ENCODE measurements around the gene KRT37.

KRT37 gene

GRCh38 chr17:41421116-41421515 is 3.3 kb downstream of the KRT37 start:
- H3K27ac ChIP-seq, result peak overlapping the region; percentile 98
- peak; percentile 70 for DNase-seq (ENCODE audit: low spot score)
- TF ChIP-seq CTCF (conservative IDR thresholded peaks at IDR 0.05; ENCODE audit: low read depth), result no peak
- CTCF ChIA-PET, result interaction anchor here (1.0 kb wide), 1 partner anchor 457 kb away, joined by 3 read pairs; no protein-coding TSS in a partner anchor
- POLR2A ChIA-PET (ENCODE audit: low non-redundant PET), result no interaction called here

GRCh38 chr17:41420134-41420533 is 4.3 kb downstream of the KRT37 start:
- no peak for TF ChIP-seq CTCF (conservative IDR thresholded peaks at IDR 0.05; ENCODE audit: low read depth)
- peak overlapping the region; percentile 98 for H3K27ac ChIP-seq
- CTCF ChIA-PET, result no interaction called here

GRCh38 chr17:41419716-41420115 is 4.7 kb downstream of the KRT37 start:
- ChIA-PET CTCF (no interaction called here), POLR2A (ENCODE audit: low non-redundant PET) (no interaction called here)
- no peak for TF ChIP-seq CTCF (conservative IDR thresholded peaks at IDR 0.05; ENCODE audit: low read depth)
- peak; percentile 11 for DNase-seq (ENCODE audit: low spot score)
- H3K27ac ChIP-seq, result peak overlapping the region; percentile 98

More at GRCh38 chr17:41420134-41420533, 4.3 kb downstream of the KRT37 start:
- DNase-seq (ENCODE audit: low spot score), result peak; percentile 76
- POLR2A ChIA-PET (ENCODE audit: low non-redundant PET), result no interaction called here

GRCh38 chr17:41418116-41418860 is 6.1 kb downstream of the KRT37 start:
- CTCF ChIA-PET, result interaction anchor here (0.6 to 2.0 kb wide), 10 partner anchors 9 to 284 kb away, joined by 3 to 8 read pairs (median 3); no protein-coding TSS in a partner anchor
- H3K27ac ChIP-seq, result peak overlapping the region; percentile 98
- DNase-seq (ENCODE audit: low spot score), result no peak
- POLR2A ChIA-PET (ENCODE audit: low non-redundant PET), result interaction anchor here (0.7 kb wide), 1 partner anchor 130 kb away, joined by 3 read pairs; no protein-coding TSS in a partner anchor
- TF ChIP-seq CTCF (conservative IDR thresholded peaks at IDR 0.05; ENCODE audit: low read depth), result no peak

GRCh38 chr17:41417576-41418015 is 6.8 kb downstream of the KRT37 start:
- POLR2A ChIA-PET (ENCODE audit: low non-redundant PET), result interaction anchor here (0.7 kb wide), 1 partner anchor 131 kb away, joined by 3 read pairs; no protein-coding TSS in a partner anchor
- H3K27ac ChIP-seq, result no peak overlapping the region

GRCh38 chr17:41417127-41417526 is 7.3 kb downstream of the KRT37 start:
- no peak overlapping the region for H3K27ac ChIP-seq
- no peak for DNase-seq (ENCODE audit: low spot score)
- TF ChIP-seq CTCF (conservative IDR thresholded peaks at IDR 0.05; ENCODE audit: low read depth), result no peak
- ChIA-PET CTCF (interaction anchor here (0.7 to 2.0 kb wide), 10 partner anchors 9 to 392 kb away, joined by 3 to 8 read pairs (median 3); no protein-coding TSS in a partner anchor), POLR2A (ENCODE audit: low non-redundant PET) (no interaction called here)

More at GRCh38 chr17:41417576-41418015, 6.8 kb downstream of the KRT37 start:
- peak; percentile 68 for DNase-seq (ENCODE audit: low spot score)
- TF ChIP-seq CTCF (conservative IDR thresholded peaks at IDR 0.05; ENCODE audit: low read depth), result no peak
- CTCF ChIA-PET, result interaction anchor here (0.6 to 2.0 kb wide), 12 partner anchors 8 to 392 kb away, joined by 3 to 8 read pairs (median 3); no protein-coding TSS in a partner anchor
